Fibroblast of gingiva (primary cell): ENCODE data around the gene ENTPD8.

Source experiments
- DNase-seq: peaks from one replicate; pipeline ENCODE4 v3.0.0-alpha.2; 2011; ENCODE audit warnings: low read depth

ENTPD8 gene

DNA sequence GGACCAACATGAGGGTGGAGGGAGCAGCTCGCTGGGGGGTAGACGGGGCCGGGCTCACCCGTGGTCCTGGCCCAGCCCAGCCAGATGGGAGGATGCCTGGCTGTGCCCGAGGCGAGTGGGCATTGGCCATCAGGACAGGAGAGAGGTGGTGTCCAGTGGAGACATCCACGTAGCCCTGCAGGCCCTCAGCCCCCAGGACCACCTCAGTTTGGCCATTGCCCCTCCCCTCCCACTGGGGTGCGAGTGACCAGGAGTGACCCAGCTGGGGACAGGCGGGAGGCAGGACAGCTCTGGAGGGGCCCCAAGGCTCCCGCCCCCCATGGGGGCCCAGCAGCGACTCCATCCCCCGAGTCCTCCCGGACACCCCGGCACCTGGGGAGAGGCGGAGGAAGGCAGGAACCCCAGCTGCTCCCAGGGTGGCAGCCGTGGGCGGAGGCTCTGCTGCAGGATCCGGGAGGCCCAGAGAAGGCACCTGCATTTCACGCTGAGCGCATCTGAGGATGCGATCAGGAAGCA, 9.7 kb downstream of the ENTPD8 start:
- no peak for DNase-seq

DNA sequence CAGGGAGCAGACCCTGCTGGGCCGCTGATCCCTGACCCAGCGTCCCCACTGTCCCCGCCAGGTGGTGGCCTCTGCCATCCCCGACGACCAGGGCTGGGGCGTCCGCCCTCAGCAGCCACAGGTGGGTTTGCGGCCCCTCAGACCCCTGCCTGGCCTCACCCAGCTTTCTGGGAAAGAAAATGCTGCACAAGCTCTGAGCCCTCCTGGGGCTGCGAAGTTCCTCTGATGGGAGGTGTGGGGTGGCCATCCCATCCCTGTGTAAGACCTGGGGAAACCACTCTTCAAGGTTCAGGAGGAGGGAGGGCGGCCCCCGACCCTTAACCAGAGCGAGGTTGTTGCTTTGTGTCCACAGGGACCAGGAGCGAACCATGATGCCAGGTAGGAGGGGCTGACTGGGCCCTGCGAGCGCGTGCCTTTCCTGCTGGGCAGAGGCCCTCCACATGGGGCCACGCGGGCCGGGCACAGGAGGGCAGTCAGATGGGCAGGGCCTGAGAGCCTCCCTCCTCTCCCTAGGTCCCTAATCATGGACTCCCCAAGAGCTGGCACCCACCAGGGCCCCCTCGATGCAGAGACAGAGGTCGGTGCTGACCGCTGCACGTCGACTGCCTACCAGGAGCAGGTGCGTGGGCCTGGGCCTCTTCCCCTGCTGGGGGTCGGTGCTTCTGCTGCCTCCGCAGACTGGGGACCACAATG, 10.3 kb downstream of the ENTPD8 start:
- DNase-seq: no peak

DNA sequence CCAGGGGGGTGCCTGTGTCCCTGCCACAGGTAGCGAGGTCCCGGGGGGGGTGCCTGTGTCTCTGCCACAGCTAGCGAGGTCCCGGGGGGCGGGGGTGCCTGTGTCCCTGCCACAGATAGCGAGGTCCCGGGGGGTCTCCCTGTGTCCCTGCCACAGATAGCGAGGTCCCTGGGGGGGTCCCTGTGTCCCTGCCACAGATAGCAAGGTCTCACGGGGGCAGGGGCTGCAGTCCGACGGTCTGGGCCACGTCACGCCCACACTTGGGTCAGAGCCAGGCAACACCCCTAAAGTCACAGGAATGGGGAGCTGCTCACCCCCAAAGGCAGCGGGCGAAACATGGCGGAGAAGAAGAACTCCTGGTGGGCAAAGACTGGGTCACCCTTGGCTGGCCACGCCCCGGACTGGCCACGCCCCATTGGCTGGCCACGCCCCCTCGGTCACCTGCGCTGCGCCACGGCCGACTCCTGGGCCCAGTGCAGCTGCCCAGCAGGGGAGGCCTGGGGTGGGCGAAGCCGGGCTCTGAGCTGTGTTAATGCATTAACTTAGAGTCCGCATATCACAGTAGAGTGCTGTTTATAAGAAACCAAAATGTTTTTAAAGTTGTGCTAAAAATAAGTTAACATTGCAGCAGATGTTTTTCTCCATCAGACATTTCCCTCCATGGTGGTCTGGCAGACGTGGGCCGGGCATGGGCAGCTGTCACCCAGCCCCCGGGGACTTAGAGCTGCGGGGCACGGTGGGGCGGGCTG, 11.0 kb downstream of the ENTPD8 start:
- DNase-seq: no peak

DNA sequence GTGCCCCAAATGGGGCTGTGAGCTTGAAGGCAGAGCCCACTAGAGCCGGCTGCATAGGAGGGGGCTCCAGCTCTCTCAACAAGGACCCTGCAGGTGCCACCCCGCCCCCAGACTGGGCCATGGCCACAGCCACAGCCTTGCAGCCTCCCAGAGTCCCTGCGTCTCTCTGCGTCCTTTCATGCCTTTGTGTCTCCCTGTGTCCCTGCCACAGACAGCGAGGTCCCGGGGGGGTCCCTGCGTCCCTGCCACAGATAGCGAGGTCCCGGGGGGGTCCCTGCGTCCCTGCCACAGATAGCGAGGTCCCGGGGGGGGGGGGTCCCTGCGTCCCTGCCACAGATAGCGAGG, 11.6 kb downstream of the ENTPD8 start:
- DNase-seq: no peak

DNA sequence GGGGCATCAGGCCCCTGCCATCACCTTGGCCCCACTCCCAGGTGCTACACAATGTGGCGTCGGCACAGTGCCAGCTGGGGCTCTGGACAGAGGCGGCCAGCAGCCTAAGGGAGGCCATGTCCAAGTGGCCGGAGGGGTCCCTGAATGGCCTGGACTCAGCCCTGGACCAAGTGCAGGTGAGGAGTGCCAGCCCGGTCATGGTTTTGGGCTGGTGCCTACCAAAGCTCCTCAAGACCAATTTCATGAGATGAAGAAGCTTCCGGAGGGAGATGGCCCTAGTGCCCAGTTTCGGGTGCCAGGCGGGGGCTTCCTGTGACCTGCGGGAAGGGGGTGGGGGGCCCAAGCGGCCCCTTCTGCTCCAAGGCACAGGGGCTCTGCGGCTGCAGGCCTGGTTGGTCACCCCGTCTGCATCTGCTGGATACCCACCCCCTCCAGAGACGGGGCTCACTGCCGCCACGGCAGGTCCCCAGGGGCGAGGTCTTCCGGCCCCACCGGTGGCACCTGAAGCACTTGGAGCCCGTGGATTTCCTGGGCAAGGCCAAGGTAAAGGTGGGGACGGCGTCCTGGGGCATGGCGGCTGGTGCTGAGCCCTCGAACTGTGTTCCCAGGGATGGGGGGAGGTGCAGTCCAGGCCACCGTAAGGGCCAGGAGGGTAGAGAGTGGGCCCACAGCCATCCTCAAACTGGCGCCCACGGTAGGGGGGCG, 12.2 kb downstream of the ENTPD8 start:
- DNase-seq: no peak

DNA sequence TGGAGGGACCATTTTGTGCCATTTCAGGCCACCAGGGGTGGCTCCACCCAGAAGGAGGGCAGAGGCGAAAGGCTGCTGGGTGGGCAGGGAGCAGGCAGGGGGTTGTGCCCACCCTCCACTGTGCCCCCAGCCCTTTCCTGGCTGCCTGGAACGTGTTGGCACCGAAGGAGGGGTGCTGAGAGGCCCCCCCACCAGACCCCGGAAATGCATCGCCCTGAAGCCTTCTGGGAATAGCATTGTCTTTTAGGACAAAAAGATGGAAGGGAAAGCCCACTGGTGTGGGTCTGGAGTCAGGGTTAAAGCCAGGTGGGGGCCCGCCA, 12.9 kb downstream of the ENTPD8 start:
- DNase-seq: no peak

DNA sequence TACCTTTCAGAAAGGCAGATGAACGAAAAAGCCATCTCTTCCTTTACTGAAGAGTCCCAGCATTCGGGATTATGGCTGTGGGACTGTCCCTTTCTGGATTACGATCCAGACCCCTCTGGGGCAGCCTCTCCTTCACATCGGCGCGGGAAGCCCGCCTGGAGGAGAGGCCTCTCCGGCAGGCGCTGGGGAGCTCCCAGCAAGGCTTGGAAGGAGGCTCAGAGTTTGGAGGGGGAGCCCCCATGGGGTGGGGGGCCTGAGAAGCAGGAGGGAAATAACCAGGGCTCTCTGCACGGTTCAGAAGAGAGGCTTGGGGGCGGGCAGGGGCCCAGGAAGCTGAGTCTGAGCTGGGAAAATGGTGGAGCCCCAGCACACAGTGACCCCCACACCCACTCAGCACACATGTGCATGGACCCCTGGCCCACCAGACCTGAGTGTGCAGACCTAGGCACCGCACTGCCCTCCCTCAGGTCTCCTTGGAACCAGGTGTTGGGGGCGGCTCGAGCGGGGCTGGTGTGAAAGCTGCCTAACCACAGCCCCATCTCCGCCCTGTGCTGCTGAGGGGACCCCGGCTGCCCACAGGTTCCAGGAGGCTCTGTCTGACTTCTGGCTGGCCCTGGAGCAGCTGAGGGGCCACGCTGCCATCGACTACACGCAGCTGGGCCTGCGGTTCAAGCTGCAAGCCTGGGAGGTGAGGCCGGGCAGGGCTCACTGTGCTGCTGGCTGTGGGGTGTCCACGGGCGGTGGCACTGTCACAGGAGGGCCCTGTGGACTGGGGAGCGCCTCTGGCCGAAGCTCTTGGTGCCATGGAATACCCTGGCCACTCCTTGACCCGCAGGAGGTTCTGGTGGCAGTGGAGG, 13.5 kb downstream of the ENTPD8 start:
- DNase-seq: no peak

DNA sequence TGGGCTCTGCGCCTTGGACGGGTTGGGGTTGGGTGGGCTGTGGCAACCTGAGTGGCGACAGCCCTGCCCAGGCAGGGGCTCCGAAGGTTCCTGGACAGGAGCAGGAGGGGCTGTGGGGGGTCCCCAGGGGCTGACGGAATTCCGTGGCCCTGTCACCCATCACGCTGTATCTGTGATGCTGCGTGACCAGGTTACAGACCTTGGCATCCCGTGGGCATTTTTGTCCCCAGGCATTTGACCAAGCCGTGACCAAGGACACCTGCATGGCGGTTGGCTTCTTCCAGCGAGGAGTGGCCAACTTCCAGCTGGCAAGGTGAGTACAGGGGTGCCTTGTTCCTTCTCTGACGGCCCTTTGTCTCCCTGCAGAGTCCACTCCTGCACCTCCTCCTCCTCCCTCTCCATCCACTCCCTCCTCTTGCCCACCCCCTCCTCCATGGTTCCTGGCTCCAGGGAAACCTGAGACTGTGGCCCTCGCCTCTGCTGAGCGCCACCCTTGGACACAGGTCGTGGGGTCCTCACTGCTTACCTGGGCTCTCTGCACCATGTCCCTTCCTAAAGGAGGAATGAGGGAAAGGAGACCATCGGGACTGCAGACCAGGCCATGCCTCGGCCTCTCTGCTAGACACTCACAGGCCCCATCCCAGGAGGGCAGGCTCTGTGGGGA, 15.0 kb downstream of the ENTPD8 start:
- DNase-seq: no peak

DNA sequence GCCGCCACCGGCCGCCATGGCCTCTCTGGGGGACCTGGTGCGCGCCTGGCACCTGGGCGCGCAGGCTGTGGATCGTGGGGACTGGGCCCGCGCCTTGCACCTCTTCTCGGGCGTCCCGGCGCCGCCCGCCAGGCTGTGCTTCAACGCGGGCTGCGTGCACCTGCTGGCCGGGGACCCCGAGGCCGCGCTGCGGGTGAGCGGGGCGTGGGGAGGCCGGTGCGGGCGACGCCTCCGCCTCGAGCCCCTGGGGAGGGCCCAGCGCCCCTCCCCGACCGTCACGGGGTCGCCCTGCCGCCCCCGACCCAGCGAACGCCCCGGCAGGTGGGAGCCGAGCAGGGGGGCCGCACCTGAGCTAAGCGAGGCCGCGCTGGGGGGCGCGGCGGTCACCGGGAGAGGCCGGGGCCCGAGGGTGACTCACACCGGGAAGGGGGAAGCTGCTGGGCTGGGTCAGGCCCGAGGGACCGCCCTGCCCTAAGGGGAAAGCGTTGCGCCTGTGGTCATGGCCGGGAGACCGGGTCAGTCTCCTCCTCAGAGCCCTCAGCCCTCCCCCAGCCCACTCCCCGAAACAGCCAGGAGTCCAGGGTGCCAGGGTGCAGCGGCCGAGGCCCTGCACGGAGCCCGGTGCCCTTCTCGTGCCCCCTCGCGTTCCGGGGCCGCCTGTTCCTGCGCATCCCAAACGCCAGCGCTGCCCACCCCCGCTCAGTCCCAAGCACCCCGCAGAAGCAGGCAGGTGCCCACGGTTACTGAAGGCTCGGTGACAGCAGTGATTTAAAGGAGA, 17.5 kb downstream of the ENTPD8 start:
- no peak for DNase-seq

DNA sequence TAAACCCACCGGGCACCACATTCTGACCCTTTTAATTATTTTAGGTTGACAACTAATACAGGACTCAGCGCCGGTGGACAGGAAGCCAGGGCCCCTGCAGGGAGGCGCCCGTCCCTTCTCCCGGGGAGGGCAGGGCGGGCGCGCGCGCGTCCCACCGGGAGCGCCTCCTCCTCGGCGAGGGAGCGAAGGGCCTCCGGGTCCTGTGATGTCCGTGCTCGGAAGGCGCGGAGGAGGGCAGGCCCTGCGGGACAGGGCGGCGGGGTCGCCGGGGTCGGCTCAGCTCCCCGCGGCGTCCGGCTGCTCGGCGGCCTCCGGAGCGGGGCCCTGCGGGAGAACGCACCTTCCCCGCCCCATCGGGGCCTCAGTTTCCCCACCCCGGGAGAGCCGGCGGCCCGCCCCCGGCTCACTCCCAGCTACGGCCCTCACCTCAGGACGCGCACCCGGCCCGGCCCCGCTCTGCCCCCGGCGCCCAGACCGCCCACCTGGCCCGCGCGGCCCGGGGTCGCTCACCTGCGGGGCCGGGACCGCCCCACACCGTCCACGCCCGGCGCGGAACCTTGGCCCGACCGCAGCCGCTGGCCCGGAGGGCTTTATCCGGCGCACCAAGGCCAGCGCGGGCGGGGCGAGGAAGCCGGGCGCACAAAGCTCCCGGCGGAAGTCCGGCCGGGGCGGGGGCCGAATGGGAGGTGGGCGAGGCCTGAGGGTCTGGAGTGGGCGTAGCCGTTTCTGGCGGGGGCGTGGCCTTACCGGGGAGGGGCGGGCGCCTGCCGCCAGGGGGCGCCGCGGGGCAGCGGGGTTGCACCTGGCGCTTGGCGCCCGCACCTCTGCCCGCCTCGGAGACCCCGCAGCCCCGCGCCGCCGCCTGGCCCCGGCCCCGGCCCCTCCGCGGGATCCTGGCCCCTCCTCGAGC, 18.3 kb downstream of the ENTPD8 start, which contains the start of the genes EXD3 and NOXA1:
Gene EXD3, minus strand, starts transcription at position 559 of the 910 bp plus-strand sequence. CDS start 27,805 bp downstream, outside the sequence.
Gene NOXA1, plus strand, starts transcription at position 790 of the 910 bp plus-strand sequence. CDS start 137 bp downstream, outside the sequence.
- peak; percentile 89 for DNase-seq

DNA sequence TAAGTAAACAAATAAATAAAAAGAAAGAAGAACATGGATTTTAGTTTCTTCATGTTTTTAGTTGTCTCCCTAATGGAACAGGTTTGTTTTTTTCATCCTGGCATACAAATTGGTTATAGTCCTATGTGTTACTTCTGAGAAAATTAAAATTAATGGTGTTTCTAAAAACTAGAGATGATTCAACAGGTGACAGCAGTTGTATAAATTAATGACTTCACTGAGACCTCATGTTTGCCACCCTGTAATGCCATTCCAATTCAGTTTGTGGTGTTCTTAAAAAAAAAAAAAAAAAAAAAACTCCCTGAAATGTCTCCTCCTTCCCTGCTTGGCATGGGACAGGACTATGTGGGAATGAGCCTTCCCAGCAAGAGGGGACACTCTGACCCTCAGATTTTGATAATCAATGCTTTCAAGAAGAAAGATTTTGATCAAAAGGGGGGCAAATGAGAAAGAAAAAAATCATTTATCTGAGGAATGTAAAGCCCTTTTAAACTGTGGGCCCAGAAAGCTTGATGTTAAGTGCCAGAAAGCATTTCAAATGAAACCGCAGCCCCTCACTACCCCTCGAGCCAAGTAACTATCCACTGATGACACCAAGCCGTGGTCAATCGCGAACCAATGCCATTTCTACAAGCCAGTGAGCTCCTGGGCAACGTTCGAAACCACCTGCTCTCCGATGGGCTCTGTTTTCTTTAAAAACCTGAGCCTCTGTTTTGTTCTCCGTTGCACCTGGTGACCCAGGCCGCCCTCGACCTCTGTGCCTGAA, 19.1 kb downstream of the ENTPD8 start:
- DNase-seq: no peak

DNA sequence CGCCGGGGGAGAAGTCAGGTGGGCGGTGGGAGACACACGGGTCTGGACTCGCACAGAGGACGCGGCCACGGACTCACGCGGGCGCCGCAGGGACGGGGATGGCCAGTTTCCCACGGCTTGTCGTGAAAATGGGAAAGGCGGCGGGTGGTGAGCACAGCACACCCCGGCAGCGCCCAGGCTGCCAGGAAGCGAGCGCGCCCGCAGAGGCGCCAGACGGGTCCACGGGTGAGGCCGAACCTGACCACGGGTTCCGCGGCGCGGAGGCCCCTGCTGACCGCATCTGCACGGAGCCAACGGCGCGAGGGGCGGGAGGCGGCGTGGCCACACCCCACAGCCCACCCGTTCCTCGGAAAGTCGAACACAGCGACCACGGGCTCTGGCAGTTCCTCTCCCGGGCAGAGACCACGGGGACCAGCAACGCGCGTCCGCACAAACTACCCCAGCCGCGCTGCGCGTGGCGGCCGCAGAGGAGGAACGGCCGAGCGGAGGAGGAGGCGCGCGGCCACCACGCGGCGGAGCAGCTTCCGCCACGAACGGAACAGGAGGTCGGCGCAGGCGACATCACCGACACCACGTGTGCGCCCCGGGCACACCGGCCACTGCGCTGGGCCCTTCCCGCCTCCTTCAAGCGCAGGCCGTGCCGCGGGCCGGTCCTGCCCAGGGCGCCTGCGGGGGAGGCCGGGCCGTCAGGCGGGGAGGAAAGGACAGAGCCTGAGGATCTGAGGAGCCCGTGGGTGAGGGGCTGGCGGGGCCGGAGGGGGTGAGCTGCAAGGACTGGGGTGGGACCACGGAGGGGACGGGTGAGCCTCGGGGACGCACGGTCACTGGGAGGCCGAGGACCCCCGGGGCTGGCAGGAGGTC, 23.8 kb downstream of the ENTPD8 start:
- no peak for DNase-seq

DNA sequence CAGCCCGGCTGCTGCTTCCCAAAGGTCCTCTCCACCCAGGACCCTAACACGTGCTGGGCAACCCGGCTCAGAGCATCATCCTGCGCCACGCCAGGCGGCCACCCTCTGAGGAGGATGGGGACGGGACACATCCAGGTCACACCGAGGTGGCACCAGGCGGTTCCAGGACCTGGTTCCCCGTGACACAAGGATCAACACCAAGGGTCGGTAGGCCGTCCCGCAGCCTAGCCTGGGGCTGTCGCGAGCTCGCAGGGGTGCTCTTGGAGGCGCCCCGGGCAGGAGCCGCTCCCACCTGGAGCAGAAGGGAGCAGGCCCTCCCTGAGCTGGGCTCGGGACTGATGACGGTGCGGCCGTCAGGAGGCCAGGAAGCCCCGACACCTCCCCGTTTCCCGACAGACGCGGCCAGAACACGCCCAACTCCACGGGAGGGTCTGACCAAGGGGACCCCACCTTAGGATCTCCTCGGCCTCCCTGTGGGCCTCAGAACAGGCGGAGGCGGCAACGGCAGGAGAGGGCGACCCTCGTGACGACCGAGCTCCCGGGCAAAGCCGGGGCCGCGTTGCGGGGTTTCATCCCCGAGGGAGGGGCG, 24.5 kb downstream of the ENTPD8 start:
- DNase-seq: no peak

DNA sequence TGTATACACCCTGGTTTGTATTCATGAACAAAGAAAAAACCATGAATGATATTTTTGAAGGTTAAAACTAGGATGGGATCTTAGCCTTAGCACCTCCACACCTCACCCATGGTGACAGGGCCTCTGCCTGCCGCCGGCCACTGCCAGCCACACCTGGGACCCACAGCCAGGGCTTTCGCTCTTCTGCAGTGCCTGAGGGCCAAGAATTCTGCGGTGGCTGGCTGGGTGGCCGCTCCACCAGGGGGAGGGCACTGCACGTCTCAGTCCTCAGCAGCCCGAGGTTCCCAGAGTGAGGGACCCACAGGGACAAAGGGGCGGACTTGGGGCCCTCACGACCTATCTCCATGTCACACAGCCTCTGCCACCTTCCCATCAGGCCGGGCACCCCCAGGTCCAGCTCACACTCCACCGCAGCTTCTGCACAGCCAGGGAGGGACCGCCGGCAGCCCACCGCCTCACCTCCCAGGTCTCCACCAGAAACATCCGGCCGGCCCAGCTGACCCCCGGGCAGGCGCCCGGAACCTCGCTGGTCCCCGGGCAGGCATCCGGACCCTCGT, 25.1 kb downstream of the ENTPD8 start:
- no peak for DNase-seq

DNA sequence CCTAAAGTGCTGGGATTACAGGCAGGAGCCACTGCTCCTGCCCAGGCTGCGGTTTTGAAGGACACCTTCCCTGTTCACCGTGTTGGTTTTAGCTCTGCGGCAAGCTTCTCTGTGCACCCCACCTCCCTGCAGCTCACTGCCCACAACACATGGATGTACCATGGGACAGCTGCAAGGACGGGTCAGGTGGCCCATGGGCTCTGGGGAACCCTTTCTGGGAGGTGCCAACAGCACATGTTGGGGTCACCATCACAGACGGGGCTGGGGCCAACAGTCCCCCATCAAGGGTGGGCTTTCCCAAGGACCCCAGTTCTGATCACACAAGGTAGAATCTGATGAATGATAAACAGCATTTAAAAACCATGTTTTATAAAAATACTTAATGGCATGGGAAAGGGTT, 25.7 kb downstream of the ENTPD8 start:
- no peak for DNase-seq

DNA sequence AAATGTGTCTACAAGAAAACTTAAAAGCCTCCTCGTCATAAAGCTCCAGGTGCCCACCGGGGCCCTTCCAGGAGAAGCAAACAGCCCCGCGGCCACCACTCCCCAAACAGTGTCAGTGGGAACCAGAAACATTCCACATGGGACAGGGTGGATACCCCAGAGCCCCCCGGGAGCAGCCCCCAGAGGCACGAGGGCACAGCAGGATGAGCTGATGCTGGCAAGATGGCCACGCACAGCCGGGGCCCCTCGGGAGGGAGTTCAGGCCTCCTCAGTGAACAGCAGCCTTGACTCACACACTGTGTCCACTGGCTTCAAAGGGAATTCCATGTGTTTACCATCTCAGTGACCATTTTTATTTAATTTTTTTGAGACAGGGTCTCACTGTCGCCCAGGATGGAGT, 28.7 kb downstream of the ENTPD8 start:
- no peak for DNase-seq
